T-helper 17 cell (primary cell): ENCODE measurements around the gene IER5L. TPM values are rescaled to one million over a fixed set of nuclear protein-coding genes. Genes with fewer than 3 reads are reported as not detected.
"Not testable (repeated sequence)": the region's sequence is repeated elsewhere in the genome, so short reads cannot be mapped to it uniquely, and the experiment has no call there.

Experiments used
- ATAC-seq: fragments of 150-1000 bp; cut with Tn5 transposase; 2 replicates; pipeline ENCODE4 v1.10.0; 2021; ENCODE audit warnings: mild to moderate bottlenecking, moderate library complexity
- DNase-seq, 3 donors: peaks; one replicate each; pipeline versions ENCODE4 v3.0.0 to v3.0.0-alpha.2; 2020 to 2021
- H3K9me3 ChIP-seq: one replicate; pipeline ENCODE4 v1.7.0; 2013; ENCODE audit warnings: low read length, mild to moderate bottlenecking; ENCODE audit not compliant: control insufficient read depth, poor library complexity, severe bottlenecking
- H3K27ac Mint-ChIP-seq: one replicate; pipeline ENCODE4 v1.8.0; 2022; ENCODE audit warnings: mild to moderate bottlenecking, moderate library complexity, mixed read lengths
- H3K27me3 Mint-ChIP-seq: one replicate; pipeline ENCODE4 v1.8.0; 2022; ENCODE audit warnings: mixed read lengths
- H3K36me3 Mint-ChIP-seq: one replicate; pipeline ENCODE4 v1.8.0; 2022; ENCODE audit warnings: low read depth, mixed read lengths
- H3K4me1 Mint-ChIP-seq: one replicate; pipeline ENCODE4 v1.8.0; 2022; ENCODE audit warnings: mild to moderate bottlenecking, mixed read lengths
- H3K4me3 Mint-ChIP-seq: one replicate; pipeline ENCODE4 v1.8.0; 2022; ENCODE audit warnings: mild to moderate bottlenecking, moderate library complexity, mixed read lengths
- total RNA-seq, 4 donors: library from RNA in 2 of 4; stranded (reverse) in 2 of 4; gene quantifications; one replicate each; pipeline ENCODE4 v1.2.3 and lab custom pipeline; 2022 to 2026

The IER5L gene
- total RNA-seq, 2 donors from 2014 or later: 2.4 to 3.1 TPM

DNA sequence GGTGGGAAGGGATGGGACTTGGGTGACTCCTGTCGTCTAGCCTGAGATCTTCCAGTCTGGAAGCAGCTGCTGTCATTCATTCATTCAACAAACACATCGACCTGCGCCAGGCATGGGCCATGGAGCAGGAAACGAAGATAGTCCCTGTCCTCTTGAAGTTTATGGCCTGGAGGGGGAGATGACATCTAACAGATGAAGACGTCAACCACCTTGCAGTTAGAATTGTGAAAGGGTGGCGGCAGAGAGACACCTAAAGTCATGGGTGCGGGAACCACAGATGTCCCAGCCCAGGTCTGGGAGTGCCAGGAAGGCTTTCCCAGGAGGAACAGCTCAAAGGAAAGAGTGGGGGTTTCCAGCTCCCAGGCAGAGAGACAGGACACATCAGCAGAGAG is 21.0 kb upstream of the IER5L start:
- H3K36me3 Mint-ChIP-seq: no peaks in the 10 kb centered on the region
- H3K4me1 Mint-ChIP-seq: peaks cover 2% of the 10 kb centered on the region
- H3K4me3 Mint-ChIP-seq: no peak overlapping the region
- no peak overlapping the region for H3K27ac Mint-ChIP-seq
- no peak for ATAC-seq
- H3K9me3 ChIP-seq: no peaks in the 10 kb centered on the region
- H3K27me3 Mint-ChIP-seq: peaks cover 30% of the 10 kb centered on the region
- DNase-seq: no peak

DNA sequence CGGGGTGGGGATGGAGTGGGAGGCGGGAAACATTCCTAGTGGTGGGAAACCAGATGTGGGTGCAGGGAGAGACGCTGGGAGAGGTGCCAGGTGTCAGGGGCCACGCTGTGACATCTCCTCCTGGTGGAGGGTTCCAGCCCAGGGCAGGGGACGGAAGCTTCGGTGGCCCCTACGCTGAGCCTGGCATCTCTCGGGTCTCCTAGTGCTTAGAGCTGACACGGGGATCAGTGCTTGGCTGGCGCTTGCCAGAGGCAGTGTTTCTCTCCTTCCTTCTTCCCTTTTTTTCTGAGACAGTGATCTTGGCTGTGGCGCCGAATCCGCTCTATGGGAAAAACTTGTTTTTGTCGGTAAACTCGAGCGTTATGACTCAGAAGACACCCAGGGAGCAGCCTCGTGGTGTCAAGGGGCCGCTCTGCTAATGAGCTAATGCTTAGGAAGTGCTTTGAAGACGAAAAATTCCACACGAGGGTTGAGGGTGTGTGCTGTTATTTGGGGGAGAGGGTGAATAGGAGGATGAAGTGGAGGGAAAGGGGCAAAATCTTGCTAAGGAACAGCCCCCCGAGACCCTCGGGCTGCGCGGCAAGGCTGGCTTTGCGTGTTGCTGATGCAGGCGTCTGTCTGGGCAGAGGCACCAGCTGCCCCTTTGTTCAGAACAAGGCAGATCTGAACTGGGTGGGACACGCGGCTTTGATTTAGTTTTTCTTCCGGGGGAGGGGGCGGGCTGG is 20.4 kb upstream of the IER5L start:
- ATAC-seq (no peak), DNase-seq (no peak)
- peaks cover 36% of the 10 kb centered on the region for H3K27me3 Mint-ChIP-seq
- H3K36me3 Mint-ChIP-seq: no peaks in the 10 kb centered on the region
- H3K27ac Mint-ChIP-seq: no peak overlapping the region
- H3K9me3 ChIP-seq: no peaks in the 10 kb centered on the region
- H3K4me1 Mint-ChIP-seq: peaks cover 2% of the 10 kb centered on the region
- H3K4me3 Mint-ChIP-seq: no peak overlapping the region

DNA sequence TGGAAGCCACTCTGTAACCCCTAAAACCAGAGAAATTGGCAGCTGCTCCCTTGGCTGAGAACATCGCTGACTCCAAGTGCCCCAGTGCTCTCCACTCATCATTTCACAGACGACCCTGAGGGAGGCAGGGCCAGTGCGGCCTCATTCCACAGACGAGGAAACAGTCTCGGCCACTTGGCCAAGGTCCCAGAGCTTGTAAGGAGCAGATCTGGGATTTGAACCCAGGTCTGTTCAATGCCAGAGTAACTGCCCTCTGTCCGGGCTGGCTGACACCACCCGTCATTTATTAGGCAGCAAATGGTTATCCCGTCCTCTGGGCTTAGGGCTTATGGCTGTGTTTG is 19.9 kb upstream of the IER5L start:
- ATAC-seq (no peak), DNase-seq (no peak)
- peaks cover 2% of the 10 kb centered on the region for H3K4me1 Mint-ChIP-seq

DNA sequence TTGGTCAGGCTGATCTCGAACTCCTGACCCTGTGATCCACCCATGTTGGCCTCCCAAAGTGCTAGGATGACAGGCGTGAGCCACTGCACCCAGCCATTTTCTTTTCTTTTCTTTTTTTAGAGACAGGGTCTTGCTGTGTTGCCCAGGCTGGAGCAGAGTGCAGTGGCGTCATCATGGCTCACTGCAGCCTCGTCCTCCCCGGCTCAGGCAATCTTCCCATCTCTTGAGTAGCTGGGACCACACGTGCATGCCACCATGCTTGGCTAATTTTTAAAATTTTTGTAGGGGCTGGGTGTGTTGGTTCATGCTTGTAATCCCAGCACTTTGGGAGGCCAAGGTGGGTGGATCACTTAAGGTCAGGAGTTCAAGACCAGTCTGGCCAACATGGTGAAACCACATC is 19.0 kb upstream of the IER5L start:
- not testable (repeated sequence) for H3K9me3 ChIP-seq, ATAC-seq, H3K4me1 Mint-ChIP-seq, H3K27ac Mint-ChIP-seq, H3K4me3 Mint-ChIP-seq, H3K36me3 Mint-ChIP-seq, DNase-seq
- peaks cover 41% of the 10 kb centered on the region for H3K27me3 Mint-ChIP-seq

More for the DNA sequence above, 19.9 kb upstream of the IER5L start:
- no peak overlapping the region for H3K4me3 Mint-ChIP-seq
- no peak overlapping the region for H3K27ac Mint-ChIP-seq
- peaks cover 41% of the 10 kb centered on the region for H3K27me3 Mint-ChIP-seq
- H3K36me3 Mint-ChIP-seq: no peaks in the 10 kb centered on the region
- H3K9me3 ChIP-seq: no peaks in the 10 kb centered on the region

DNA sequence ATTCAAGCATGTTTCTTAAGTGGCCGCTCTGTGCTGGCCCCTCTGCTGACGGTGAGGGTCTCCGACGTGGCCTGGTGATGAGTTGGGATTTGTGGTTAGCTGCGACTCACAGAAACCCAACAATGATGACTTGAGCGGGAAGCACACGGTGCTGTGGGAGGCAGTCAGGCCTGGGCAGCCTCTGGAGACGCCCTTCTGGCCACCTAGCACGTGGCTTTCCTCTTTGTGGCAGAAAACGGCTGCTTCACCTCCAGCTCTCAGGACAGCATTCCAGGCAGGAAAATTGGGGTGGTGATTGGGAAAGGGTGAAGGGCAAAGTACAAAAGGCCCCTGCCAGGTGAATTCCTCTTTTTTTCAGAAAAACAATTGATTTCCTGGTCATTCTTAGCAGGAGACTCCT is 17.5 kb upstream of the IER5L start:
- H3K27me3 Mint-ChIP-seq: peaks cover 41% of the 10 kb centered on the region
- ATAC-seq: no peak
- no peaks in the 10 kb centered on the region for H3K36me3 Mint-ChIP-seq
- DNase-seq: no peak
- H3K4me1 Mint-ChIP-seq: peaks cover 2% of the 10 kb centered on the region
- no peak overlapping the region for H3K27ac Mint-ChIP-seq
- no peaks in the 10 kb centered on the region for H3K9me3 ChIP-seq
- no peak overlapping the region for H3K4me3 Mint-ChIP-seq

DNA sequence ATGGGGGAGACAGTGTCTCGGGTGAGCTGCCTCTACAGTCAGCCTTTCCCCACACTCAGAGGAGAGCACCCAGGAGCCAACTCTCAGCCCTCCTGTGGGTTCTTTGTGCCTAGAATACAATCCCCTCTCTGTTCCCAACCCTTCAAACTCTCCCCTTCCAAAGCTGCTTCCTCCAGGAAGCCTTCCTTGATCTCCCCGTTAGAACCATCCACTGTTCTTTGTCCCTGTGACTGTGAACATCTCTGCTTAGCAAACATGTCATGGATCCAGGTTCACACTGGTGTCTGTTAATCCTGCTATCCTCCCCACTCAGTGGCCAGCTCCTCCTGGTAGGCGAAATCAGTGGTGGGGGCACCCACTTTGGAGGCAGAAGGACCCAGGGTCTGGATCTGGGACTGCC is 16.2 kb upstream of the IER5L start:
- H3K36me3 Mint-ChIP-seq: no peaks in the 10 kb centered on the region
- H3K27me3 Mint-ChIP-seq: peaks cover 41% of the 10 kb centered on the region
- no peak overlapping the region for H3K27ac Mint-ChIP-seq
- H3K4me3 Mint-ChIP-seq: no peak overlapping the region
- DNase-seq (no peak), ATAC-seq (no peak)
- no peaks in the 10 kb centered on the region for H3K9me3 ChIP-seq
- peaks cover 2% of the 10 kb centered on the region for H3K4me1 Mint-ChIP-seq

DNA sequence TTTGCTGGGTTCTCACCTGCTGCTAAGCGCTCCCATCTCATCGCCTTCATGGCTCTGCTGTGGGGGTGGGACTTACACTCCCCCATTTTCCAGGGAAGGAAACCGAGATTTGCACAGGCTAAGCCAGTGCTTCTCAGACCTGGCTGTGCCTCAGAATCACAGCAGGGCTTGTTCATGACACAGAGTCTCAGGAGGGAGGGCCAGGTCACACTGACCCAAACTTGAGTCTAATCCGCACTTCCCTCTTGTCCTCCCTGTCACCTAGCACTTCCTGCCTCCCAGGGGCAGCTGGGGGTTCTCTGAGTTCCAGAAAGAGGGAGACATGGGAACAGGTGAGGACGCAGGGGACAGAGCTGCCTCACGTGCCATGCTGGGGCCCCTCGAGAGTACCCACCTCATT is 15.6 kb upstream of the IER5L start:
- Mint-ChIP-seq H3K27ac (no peak overlapping the region), H3K4me1 (peaks cover 2% of the 10 kb centered on the region), H3K4me3 (no peak overlapping the region), H3K27me3 (peaks cover 36% of the 10 kb centered on the region), H3K36me3 (no peaks in the 10 kb centered on the region)
- DNase-seq (no peak), ATAC-seq (no peak)
- no peaks in the 10 kb centered on the region for H3K9me3 ChIP-seq

DNA sequence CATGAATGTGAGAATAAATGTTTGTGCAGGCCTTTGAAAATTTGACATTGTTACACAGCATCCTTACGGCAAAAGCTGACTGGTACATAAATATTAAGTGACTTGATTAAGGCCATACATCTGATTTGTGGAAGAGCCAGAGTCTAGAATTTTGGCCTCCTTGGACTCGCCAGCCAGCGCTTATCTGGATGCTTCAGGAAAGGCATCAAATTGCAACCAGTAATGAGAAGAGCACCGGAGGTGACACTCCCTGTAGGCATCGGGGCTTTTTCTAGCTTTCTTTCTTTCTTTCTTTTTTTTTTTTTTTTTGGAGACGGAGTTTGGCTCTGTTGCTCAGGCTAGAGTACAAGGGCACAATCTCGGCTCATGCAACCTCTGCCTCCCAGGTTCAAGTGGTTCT is 13.2 kb upstream of the IER5L start:
- Mint-ChIP-seq H3K36me3 (no peaks in the 10 kb centered on the region), H3K4me3 (no peak overlapping the region), H3K4me1 (no peaks in the 10 kb centered on the region), H3K27ac (no peak overlapping the region), H3K27me3 (peaks cover 26% of the 10 kb centered on the region)
- no peak for ATAC-seq
- peaks cover 3% of the 10 kb centered on the region for H3K9me3 ChIP-seq
- DNase-seq: no peak

DNA sequence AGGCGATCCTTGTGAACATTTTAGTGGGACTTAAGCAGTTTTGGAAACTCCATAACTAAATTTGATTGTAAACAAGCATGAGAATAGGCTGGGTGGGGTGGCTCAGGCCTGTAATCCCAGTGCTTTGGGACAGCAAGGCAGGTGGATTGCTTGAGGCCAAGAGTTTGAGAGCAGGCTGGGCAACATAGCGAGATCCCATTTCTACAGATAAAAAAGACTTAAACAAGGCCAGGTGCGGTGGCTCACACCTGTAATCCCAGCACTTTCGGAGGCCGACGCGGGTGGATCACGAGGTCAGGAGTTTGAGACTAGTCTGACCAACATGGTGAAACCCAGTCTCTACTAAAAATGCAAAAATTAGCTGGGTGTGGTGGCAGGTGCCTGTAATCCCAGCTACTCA is 11.9 kb upstream of the IER5L start:
- not testable (repeated sequence) for H3K36me3 Mint-ChIP-seq, H3K27ac Mint-ChIP-seq, H3K4me1 Mint-ChIP-seq, DNase-seq, H3K4me3 Mint-ChIP-seq, H3K9me3 ChIP-seq, ATAC-seq
- H3K27me3 Mint-ChIP-seq: peaks cover 19% of the 10 kb centered on the region

DNA sequence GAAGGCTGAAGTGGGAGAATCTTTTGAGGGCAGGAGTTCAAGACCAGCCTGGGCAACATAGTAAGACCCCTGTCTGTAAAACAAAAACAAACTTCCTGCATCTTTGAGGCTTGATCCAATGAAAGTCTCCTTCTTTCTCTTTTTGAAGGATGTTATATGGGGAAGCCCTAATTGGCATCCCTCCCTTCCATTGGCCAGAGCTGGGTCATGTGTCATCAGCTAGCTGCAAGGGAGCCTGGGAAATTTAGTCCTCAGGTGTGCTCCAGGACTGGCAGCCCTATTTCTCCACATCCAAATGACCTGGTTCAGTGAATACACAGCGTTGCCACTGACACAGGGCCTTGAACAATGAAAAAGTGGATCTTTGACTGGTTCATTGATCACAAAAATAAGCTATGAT is 9.0 kb upstream of the IER5L start:
- H3K4me1 Mint-ChIP-seq: peaks cover 6% of the 10 kb centered on the region
- no peak overlapping the region for H3K4me3 Mint-ChIP-seq
- peaks cover 3% of the 10 kb centered on the region for H3K9me3 ChIP-seq
- no peak overlapping the region for H3K27ac Mint-ChIP-seq
- H3K27me3 Mint-ChIP-seq: no peaks in the 10 kb centered on the region
- DNase-seq (no peak), ATAC-seq (no peak)
- H3K36me3 Mint-ChIP-seq: no peaks in the 10 kb centered on the region

DNA sequence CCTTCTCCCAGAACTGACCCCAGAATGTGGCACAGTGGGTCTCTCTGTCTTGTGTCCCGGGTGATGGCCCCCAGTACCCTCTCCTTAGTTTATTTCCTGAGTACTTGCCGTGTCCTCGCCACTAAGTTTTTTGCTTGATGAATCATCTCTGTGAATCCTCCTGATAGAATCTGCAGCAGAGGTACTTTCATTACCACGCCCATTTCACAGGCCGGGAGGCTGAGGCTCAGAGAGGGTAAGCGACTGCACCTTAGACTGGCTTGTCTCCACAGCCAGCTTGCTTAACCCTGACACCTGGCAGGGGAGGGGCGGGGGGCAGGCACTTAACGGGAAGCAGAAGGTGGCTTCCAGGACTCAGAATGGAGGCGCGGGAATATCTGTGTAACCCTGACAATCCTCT is 7.9 kb upstream of the IER5L start:
- H3K9me3 ChIP-seq: peaks cover 3% of the 10 kb centered on the region
- Mint-ChIP-seq H3K4me3 (no peak overlapping the region), H3K27me3 (no peaks in the 10 kb centered on the region), H3K36me3 (no peaks in the 10 kb centered on the region), H3K27ac (no peak overlapping the region), H3K4me1 (peaks cover 6% of the 10 kb centered on the region)
- DNase-seq (no peak), ATAC-seq (peak; percentile 45)

DNA sequence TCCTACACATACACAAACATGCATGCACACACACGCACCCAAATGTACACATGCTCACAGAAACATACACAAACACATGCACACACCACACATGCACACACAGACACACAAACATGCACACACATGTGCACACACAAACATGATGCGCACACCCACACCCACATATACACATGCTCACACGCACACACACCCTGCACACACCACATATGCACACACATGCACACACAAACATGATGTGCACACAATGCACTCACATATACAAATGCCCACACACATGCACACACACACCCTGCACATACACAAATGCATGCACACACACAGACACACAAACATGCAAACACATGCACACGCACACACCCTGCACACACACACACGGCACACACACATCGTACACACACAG is 7.3 kb upstream of the IER5L start:
- no peak for ATAC-seq
- no peaks in the 10 kb centered on the region for H3K27me3 Mint-ChIP-seq
- peaks cover 3% of the 10 kb centered on the region for H3K9me3 ChIP-seq
- no peaks in the 10 kb centered on the region for H3K36me3 Mint-ChIP-seq
- H3K27ac Mint-ChIP-seq: no peak overlapping the region
- H3K4me1 Mint-ChIP-seq: peaks cover 6% of the 10 kb centered on the region
- H3K4me3 Mint-ChIP-seq: no peak overlapping the region
- DNase-seq: no peak

DNA sequence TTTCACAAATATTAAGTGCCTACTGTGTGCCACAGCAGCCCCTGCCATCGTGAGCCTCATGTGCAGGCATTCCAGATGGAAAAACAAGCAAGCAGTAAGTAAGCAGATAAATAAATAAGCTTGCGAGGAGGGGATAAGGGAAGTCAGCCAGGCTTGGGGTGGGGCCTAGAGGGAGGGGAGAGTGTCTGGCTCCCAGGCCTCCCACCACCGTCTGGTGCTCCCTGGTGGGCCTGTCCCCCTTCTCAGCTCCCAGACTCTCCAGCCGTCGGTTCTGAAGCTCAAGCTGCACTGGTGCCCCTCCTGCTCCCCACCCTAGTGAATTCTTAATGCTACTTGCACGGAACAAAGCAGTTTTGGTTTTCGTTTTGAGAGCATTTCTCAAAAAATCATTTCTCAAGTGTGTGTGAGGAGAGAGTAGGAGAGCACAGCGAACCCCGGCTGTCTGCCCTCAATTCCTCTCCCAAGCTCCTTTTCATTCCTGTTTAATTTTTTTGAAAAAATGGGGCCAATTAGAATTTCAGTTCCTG is 6.6 kb upstream of the IER5L start:
- peaks cover 6% of the 10 kb centered on the region for H3K4me1 Mint-ChIP-seq
- ATAC-seq: no peak
- no peaks in the 10 kb centered on the region for H3K36me3 Mint-ChIP-seq

DNA sequence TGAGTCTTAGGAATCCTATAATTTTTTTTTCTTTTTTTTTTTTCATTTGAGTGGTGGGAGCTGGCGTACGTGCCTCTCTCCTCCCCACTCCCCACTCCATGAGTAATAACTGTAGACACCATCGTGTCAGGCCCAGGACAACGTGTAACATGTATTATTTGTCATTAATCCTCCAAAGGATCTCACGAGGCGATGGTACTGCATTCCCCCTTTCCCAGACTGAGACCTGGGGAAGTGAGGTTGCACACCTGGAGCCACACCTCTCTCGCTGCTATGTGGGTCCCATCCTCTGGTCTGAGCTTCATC is 6.1 kb upstream of the IER5L start:
- H3K9me3 ChIP-seq: peaks cover 3% of the 10 kb centered on the region
- no peak overlapping the region for H3K27ac Mint-ChIP-seq
- no peak overlapping the region for H3K4me3 Mint-ChIP-seq
- DNase-seq: no peak
- H3K27me3 Mint-ChIP-seq: no peaks in the 10 kb centered on the region
- peaks cover 6% of the 10 kb centered on the region for H3K4me1 Mint-ChIP-seq
- no peaks in the 10 kb centered on the region for H3K36me3 Mint-ChIP-seq
- ATAC-seq: no peak

More for the DNA sequence above, 6.6 kb upstream of the IER5L start:
- no peaks in the 10 kb centered on the region for H3K27me3 Mint-ChIP-seq
- peaks cover 3% of the 10 kb centered on the region for H3K9me3 ChIP-seq
- H3K4me3 Mint-ChIP-seq: no peak overlapping the region
- H3K27ac Mint-ChIP-seq: no peak overlapping the region
- DNase-seq: no peak
